ENCODE results near the gene APBA1. TPM values are rescaled to one million over a fixed set of nuclear protein-coding genes. Genes with fewer than 3 reads are reported as not detected.
"Not testable (repeated sequence)": the region's sequence is repeated elsewhere in the genome, so short reads cannot be mapped to it uniquely, and the experiment has no call there.

APBA1 gene
- total RNA-seq, 4 donors from 2014 or later: 3.6 to 11.7 (median 8.0) TPM

DNA sequence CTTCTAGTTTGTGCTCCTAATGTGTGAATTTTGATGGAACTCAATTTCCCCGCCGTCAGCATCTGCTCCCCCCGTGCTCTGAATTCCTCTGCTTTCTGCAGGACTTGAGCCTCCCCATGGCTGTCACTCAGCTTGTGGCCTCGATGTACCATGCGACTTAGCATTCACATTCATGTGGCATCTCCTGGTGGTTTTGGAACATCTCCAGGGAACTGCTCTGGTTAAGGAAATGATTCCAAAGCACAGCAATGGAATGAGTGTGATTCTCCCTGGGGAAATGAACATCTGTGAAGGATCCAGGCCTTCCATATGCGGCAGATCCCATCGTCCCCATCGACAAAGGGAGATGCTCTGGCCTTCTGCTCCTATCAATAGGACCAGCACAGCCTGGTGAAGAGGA is 228.2 kb downstream of the APBA1 start:
- Histone ChIP-seq H3K9me3 (no peaks in the 10 kb centered on the region), H3K36me3 (no peaks in the 10 kb centered on the region), H3K4me3 (no peak overlapping the region), H3K4me1 (no peaks in the 10 kb centered on the region), H3K27me3 (no peaks in the 10 kb centered on the region), H3K27ac (no peak overlapping the region)
- intact Hi-C loops (cut with DNase I; ENCODE audit: low total_unique reads): no loop called here
- no peak for DNase-seq
- TF ChIP-seq POLR2A (IDR thresholded peaks at IDR 0.05): no peak
- TF ChIP-seq, protein P1, sequence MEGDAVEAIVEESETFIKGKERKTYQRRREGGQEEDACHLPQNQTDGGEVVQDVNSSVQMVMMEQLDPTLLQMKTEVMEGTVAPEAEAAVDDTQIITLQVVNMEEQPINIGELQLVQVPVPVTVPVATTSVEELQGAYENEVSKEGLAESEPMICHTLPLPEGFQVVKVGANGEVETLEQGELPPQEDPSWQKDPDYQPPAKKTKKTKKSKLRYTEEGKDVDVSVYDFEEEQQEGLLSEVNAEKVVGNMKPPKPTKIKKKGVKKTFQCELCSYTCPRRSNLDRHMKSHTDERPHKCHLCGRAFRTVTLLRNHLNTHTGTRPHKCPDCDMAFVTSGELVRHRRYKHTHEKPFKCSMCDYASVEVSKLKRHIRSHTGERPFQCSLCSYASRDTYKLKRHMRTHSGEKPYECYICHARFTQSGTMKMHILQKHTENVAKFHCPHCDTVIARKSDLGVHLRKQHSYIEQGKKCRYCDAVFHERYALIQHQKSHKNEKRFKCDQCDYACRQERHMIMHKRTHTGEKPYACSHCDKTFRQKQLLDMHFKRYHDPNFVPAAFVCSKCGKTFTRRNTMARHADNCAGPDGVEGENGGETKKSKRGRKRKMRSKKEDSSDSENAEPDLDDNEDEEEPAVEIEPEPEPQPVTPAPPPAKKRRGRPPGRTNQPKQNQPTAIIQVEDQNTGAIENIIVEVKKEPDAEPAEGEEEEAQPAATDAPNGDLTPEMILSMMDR (IDR thresholded peaks at IDR 0.05): no peak

DNA sequence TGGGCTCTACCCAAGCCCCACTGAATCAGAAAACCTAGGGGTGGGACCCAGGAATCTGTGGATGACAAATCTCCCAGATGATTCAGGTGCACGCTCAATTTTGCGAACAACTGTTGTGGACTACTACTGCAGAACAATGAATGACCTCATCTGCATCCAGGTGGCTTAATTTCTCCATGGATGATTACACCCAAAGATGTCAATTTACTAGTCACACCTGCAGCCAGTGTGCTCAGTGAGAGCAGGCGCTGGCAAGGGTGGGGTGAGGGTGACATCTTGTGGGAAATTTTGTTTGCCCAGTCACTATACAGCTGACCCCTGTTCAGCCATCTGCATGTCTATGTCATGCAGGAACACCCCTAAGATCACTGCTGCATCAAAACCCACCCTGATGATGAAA is 229.0 kb downstream of the APBA1 start:
- Histone ChIP-seq H3K4me1 (no peaks in the 10 kb centered on the region), H3K27me3 (no peaks in the 10 kb centered on the region), H3K27ac (no peak overlapping the region), H3K36me3 (no peaks in the 10 kb centered on the region), H3K9me3 (no peaks in the 10 kb centered on the region), H3K4me3 (no peak overlapping the region)
- TF ChIP-seq, protein P1 (IDR thresholded peaks at IDR 0.05): no peak
- no peak for TF ChIP-seq POLR2A (IDR thresholded peaks at IDR 0.05)
- intact Hi-C loops (cut with DNase I; ENCODE audit: low total_unique reads): no loop called here
- no peak for DNase-seq

DNA sequence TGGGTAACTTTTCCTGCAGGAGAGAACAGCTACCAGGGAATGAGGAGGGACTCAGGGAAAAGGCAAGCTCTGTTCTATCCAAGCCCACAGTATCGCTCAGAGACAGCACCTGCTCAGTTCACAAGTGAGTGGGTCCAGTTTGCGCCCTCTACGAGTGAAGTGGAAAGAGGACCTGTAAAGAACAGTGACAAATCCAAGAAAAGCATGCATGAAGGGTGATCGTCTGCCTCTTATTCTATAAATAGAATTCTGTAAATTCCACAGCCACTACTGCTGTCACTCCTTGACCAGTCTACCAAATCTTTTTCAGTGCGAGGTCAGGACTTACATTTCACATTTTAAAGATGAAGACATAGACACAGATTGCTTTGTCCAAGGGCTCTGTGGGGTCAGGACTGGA is 229.7 kb downstream of the APBA1 start:
- H3K36me3 ChIP-seq: no peaks in the 10 kb centered on the region
- H3K9me3 ChIP-seq: no peaks in the 10 kb centered on the region
- H3K27me3 ChIP-seq: no peaks in the 10 kb centered on the region
- intact Hi-C loops (cut with DNase I; ENCODE audit: low total_unique reads): no loop called here
- no peak overlapping the region for H3K27ac ChIP-seq
- H3K4me1 ChIP-seq: no peaks in the 10 kb centered on the region
- no peak for TF ChIP-seq POLR2A (IDR thresholded peaks at IDR 0.05)
- TF ChIP-seq, protein P1 (IDR thresholded peaks at IDR 0.05): no peak
- DNase-seq: no peak
- H3K4me3 ChIP-seq: no peak overlapping the region

DNA sequence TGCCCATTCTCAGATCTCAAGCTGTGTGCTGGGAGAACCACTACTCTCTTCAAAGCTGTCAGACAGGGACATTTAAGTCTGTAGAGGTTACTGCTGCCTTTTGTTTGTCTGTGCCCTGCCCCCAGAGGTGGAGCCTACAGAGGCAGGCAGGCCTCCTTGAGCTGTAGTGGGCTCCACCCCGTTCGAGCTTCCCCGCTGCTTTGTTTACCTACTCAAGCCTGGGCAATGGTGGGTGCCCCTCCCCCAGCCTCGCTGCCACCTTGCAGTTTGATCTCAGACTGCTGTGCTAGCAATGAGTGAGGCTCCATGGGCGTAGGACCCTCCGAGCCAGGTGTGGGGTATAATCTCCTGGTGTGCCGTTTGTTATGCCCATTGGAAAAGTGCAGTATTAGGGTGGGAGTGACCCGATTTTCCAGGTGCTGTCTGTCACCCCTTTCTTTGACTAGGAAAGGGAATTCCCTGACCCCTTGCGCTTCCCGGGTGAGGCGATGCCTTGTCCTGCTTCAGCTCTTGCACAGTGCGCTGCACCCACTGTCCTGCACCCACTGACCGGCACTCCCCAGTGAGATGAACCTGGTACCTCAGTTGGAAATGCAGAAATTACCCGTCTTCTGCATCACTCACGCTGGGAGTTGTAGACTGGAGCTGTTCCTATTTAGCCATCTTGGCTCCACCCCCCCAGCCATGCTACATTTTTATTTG is 231.8 kb downstream of the APBA1 start:
- intact Hi-C loops (cut with DNase I; ENCODE audit: low total_unique reads); H3K9me3 ChIP-seq; H3K36me3 ChIP-seq; H3K4me3 ChIP-seq; H3K27me3 ChIP-seq; H3K27ac ChIP-seq; H3K4me1 ChIP-seq; DNase-seq: not testable (repeated sequence)

DNA sequence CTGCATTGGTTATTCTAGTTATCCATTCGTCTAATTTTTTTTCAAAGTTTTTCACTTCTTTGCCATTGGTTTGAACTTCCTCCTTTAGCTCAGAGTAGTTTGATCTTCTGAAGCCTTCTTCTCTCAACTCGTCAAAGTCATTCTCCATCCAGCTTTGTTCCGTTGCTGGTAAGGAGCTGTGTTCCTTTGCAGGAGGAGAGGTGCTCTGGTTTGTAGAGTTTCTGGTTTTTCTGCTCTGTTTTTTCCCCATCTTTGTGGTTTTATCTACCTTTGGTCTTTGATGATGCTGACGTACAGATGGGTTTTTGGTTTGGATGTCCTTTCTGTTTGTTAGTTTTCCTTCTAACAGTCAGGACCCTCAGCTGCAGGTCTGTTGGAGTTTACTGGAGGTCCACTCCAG is 232.5 kb downstream of the APBA1 start:
- H3K9me3 ChIP-seq; H3K4me1 ChIP-seq; H3K27me3 ChIP-seq; intact Hi-C loops (cut with DNase I; ENCODE audit: low total_unique reads); H3K36me3 ChIP-seq; DNase-seq; H3K4me3 ChIP-seq; H3K27ac ChIP-seq: not testable (repeated sequence)

DNA sequence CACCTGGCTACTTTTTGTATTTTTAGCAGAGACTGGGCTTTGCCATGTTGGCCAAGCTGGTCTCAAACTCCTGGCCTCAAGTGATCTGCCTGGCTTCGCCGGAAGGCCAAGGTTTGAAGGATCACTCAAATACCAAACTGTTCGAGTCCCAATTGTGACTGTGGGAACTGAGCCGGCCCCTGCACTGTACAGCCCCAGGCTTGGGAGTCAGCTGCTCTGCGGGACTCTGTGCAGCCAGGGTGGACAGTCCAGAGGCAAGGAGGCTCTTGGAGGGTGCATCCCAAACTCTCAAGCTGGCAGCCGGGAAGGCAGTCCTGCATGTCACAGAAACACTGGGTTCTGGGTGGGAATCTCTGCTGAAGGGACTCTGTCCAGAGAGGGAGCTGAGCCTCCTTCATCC is 238.2 kb downstream of the APBA1 start:
- no peak overlapping the region for H3K4me3 ChIP-seq
- no peak overlapping the region for H3K27ac ChIP-seq
- H3K9me3 ChIP-seq: no peaks in the 10 kb centered on the region
- DNase-seq: no peak
- intact Hi-C loops (cut with DNase I; ENCODE audit: low total_unique reads): no loop called here
- no peak for TF ChIP-seq POLR2A (IDR thresholded peaks at IDR 0.05)
- TF ChIP-seq, protein P1 (IDR thresholded peaks at IDR 0.05): no peak
- H3K36me3 ChIP-seq: no peaks in the 10 kb centered on the region
- no peaks in the 10 kb centered on the region for H3K27me3 ChIP-seq
- H3K4me1 ChIP-seq: no peaks in the 10 kb centered on the region
